Caco-2 (cell line): ENCODE data around the gene RSRP1. TPM values are rescaled to one million over a fixed set of nuclear protein-coding genes. Genes with fewer than 3 reads are reported as not detected.

Experiments used
- BruUV-seq: library from RNA; stranded (reverse); fragments of 400-500 nt; replicated peaks from 2 replicates; lab custom pipeline; 2021; lab: Mats Ljungman, UMichigan
- CTCF ChIA-PET: fragments of 300-600 bp; sonication (Branson Sonifier 250); formaldehyde crosslinking; loops from one replicate; lab custom pipeline; 2022; ENCODE audit warnings: antibody characterized with exemption; lab: Charles Lee
- POLR2A ChIA-PET: fragments of 300-600 bp; sonication (Branson Sonifier 250); formaldehyde crosslinking; loops from one replicate; lab custom pipeline; 2022; ENCODE audit warnings: antibody characterized with exemption; lab: Charles Lee
- DNase-seq, 2 experiments: peaks; one replicate each; pipeline versions ENCODE4 v3.0.0 to v3.0.0-alpha.2; 2020 to 2022
- H3K27me3 ChIP-seq: replicated peaks from 2 replicates; pipeline ENCODE4 v1.6.0; 2011; ENCODE audit warnings: low read length; ENCODE audit not compliant: control insufficient read depth, insufficient read depth
- H3K36me3 ChIP-seq: 2 replicates; pipeline ENCODE4 v1.5.1; 2011; ENCODE audit warnings: low read length; ENCODE audit not compliant: control insufficient read depth, insufficient read depth
- H3K4me1 ChIP-seq: fragments of 250-450 bp; sonication (Bioruptor Pico); 2 replicates; pipeline ENCODE4 v1.5.1; 2020; ENCODE audit warnings: mild to moderate bottlenecking
- H3K4me3 ChIP-seq: 2 replicates; pipeline ENCODE4 v1.5.1; 2011; ENCODE audit warnings: low read depth, mild to moderate bottlenecking, control low read depth, low read length
- H3K9me3 ChIP-seq: fragments of 250-450 bp; sonication (Bioruptor Pico); 2 replicates; pipeline ENCODE4 v1.5.1; 2020; ENCODE audit warnings: mild to moderate bottlenecking, moderate library complexity
- H3K27ac Mint-ChIP-seq: one replicate; pipeline ENCODE4 v1.8.0; 2022; ENCODE audit warnings: mixed read lengths; ENCODE audit not compliant: unreplicated experiment
- H3K27me3 Mint-ChIP-seq: one replicate; pipeline ENCODE4 v1.8.0; 2022; ENCODE audit warnings: mixed read lengths; ENCODE audit not compliant: insufficient read depth, unreplicated experiment
- H3K36me3 Mint-ChIP-seq: one replicate; pipeline ENCODE4 v1.8.0; 2022; ENCODE audit warnings: mild to moderate bottlenecking, mixed read lengths; ENCODE audit not compliant: insufficient read depth, unreplicated experiment
- H3K4me1 Mint-ChIP-seq: one replicate; pipeline ENCODE4 v1.8.0; 2022; ENCODE audit warnings: low read depth, mixed read lengths; ENCODE audit not compliant: unreplicated experiment
- H3K4me3 Mint-ChIP-seq: one replicate; pipeline ENCODE4 v1.8.0; 2022; ENCODE audit warnings: mild to moderate bottlenecking, moderate library complexity, mixed read lengths; ENCODE audit not compliant: unreplicated experiment
- H3K9me3 Mint-ChIP-seq: one replicate; pipeline ENCODE4 v1.8.0; 2022; ENCODE audit warnings: mixed read lengths; ENCODE audit not compliant: unreplicated experiment
- CTCF ChIP-seq, 2 experiments: fragments of 200-600 bp in 1 of 2; IDR thresholded peaks; 1 replicate in 1 of 2; 2 replicates in 1 of 2; pipeline versions ENCODE4 v1.5.1 to v1.8.0; 2011 to 2022; ENCODE audit warnings: antibody characterized with exemption in 1 of 2, control low read depth in 1 of 2, inconsistent platforms in 1 of 2, low read depth in 1 of 2, low read length in 1 of 2, mild to moderate bottlenecking in 1 of 2, moderate library complexity in 1 of 2; ENCODE audit not compliant: insufficient read depth in 1 of 2, severe bottlenecking in 1 of 2, unreplicated experiment in 1 of 2
- intact Hi-C: fragments of 100-400 bp; cut with micrococcal nuclease; formaldehyde crosslinking; loops from one replicate; pipeline ENCODE4 v1.10.0; 2022; ENCODE audit not compliant: unreplicated experiment
- total RNA-seq: library from RNA; stranded (reverse); gene quantifications from 2 replicates; pipeline ENCODE4 v1.2.3, GENCODE V29; 2022

Gene RSRP1
- total RNA-seq, 1 experiment from 2014 or later = 61.1 TPM

- CTCF ChIA-PET = interaction anchor here (0.7 kb wide), 1 partner anchor 35 kb away, joined by 4 read pairs; no protein-coding TSS in a partner anchor
Observed at GRCh38 chr1:25206201-25206600, 41.1 kb downstream of the RSRP1 start.

DNA sequence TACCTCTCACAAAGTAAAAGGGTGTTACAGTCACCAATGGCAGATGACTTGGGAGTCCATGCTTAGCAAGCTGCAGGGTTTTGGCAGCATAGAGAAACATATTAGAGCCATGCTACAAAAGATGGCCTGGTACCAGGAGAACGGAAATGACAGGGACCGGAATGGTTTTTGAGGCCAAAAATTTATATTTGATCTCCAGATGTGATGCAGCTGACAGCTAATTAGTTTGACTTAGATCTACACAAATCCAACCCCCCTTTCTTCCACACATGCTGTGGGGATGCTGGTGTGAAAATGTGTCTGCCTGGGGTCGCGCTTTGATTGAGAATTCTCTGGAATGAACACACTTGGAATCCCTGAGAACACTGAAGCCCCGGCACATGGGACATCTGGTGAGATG, 41.5 kb downstream of the RSRP1 start:
- no peaks in the 10 kb centered on the region for H3K36me3 Mint-ChIP-seq
- BruUV-seq = no TSS peak
- no peak overlapping the region for H3K4me3 Mint-ChIP-seq
- no peak for TF ChIP-seq CTCF (IDR thresholded peaks at IDR 0.05; ENCODE audit: insufficient read depth in 1 of 2, low read depth in 1 of 2, low read length in 1 of 2, severe bottlenecking in 1 of 2, unreplicated experiment in 1 of 2)
- no peaks in the 10 kb centered on the region for H3K27me3 ChIP-seq
- ChIA-PET CTCF (interaction anchor here (0.6 kb wide), 1 partner anchor 84 kb away, joined by 6 read pairs; no protein-coding TSS in a partner anchor), POLR2A (no interaction called here)
- no peaks in the 10 kb centered on the region for H3K9me3 Mint-ChIP-seq
- DNase-seq = no peak
- no peak overlapping the region for H3K27ac Mint-ChIP-seq
- peaks cover 4% of the 10 kb centered on the region for H3K4me1 Mint-ChIP-seq
- no peaks in the 10 kb centered on the region for H3K9me3 ChIP-seq
- no peak overlapping the region for H3K4me3 ChIP-seq
- peaks cover 6% of the 10 kb centered on the region; the same call in 1 of the 2 replicates for H3K4me1 ChIP-seq
- H3K27me3 Mint-ChIP-seq = no peaks in the 10 kb centered on the region
- intact Hi-C loops = loop anchor here (1.0 kb wide), 1 partner anchor 88 kb away; no protein-coding TSS in a partner anchor
- H3K36me3 ChIP-seq = no peaks in the 10 kb centered on the region

More at GRCh38 chr1:25206201-25206600, 41.1 kb downstream of the RSRP1 start:
- no peaks in the 10 kb centered on the region for H3K36me3 Mint-ChIP-seq
- no peaks in the 10 kb centered on the region for H3K9me3 ChIP-seq
- H3K4me1 Mint-ChIP-seq = peaks cover under 1% of the 10 kb centered on the region
- no peak overlapping the region for H3K27ac Mint-ChIP-seq
- peaks cover 10% of the 10 kb centered on the region; the same call in 1 of the 2 replicates for H3K4me1 ChIP-seq
- H3K9me3 Mint-ChIP-seq = no peaks in the 10 kb centered on the region
- no peak for DNase-seq
- H3K4me3 Mint-ChIP-seq = no peak overlapping the region
- POLR2A ChIA-PET = no interaction called here
- intact Hi-C loops = no loop called here
- H3K27me3 Mint-ChIP-seq = no peaks in the 10 kb centered on the region
- H3K27me3 ChIP-seq = no peaks in the 10 kb centered on the region
- H3K4me3 ChIP-seq = no peak overlapping the region
- no peak for TF ChIP-seq CTCF (IDR thresholded peaks at IDR 0.05; ENCODE audit: insufficient read depth in 1 of 2, low read depth in 1 of 2, low read length in 1 of 2, severe bottlenecking in 1 of 2, unreplicated experiment in 1 of 2)
- BruUV-seq = no TSS peak
- H3K36me3 ChIP-seq = no peaks in the 10 kb centered on the region

- Mint-ChIP-seq H3K27me3 (no peaks in the 10 kb centered on the region), H3K36me3 (no peaks in the 10 kb centered on the region), H3K9me3 (no peaks in the 10 kb centered on the region), H3K4me1 (peaks cover 5% of the 10 kb centered on the region), H3K4me3 (no peak overlapping the region), H3K27ac (no peak overlapping the region)
- intact Hi-C loops = loop anchor here (1.0 kb wide), 2 partner anchors 88 to 357 kb away; no protein-coding TSS in a partner anchor
- no peaks in the 10 kb centered on the region for H3K9me3 ChIP-seq
- no peaks in the 10 kb centered on the region for H3K4me1 ChIP-seq
- no peaks in the 10 kb centered on the region for H3K27me3 ChIP-seq
- POLR2A ChIA-PET = no interaction called here
- DNase-seq = peak in 1 of 2 experiments; percentile 51
- no peaks in the 10 kb centered on the region for H3K36me3 ChIP-seq
- CTCF ChIA-PET = interaction anchor here (0.6 to 1.2 kb wide), 4 partner anchors 37 to 285 kb away, joined by 4 to 5 read pairs (median 4); no protein-coding TSS in a partner anchor
- no TSS peak for BruUV-seq
- no peak overlapping the region for H3K4me3 ChIP-seq
- peak; percentile 34 to 47 for TF ChIP-seq CTCF (IDR thresholded peaks at IDR 0.05; ENCODE audit: insufficient read depth in 1 of 2, low read depth in 1 of 2, low read length in 1 of 2, severe bottlenecking in 1 of 2, unreplicated experiment in 1 of 2)
Observed at GRCh38 chr1:25204797-25205480, 42.3 kb downstream of the RSRP1 start.
